Cardiac muscle cell (in vitro differentiated cells and primary cell): ENCODE data around the gene MRPL21. TPM values are rescaled to one million over a fixed set of nuclear protein-coding genes. Genes with fewer than 3 reads are reported as not detected.

Experiments used
- DNase-seq, 2 donors: peaks; one replicate each; pipeline versions ENCODE4 v3.0.0 to v3.0.0-alpha.2; 2010 to 2017; ENCODE audit warnings: low read depth in 1 of 2, low spot score in 1 of 2
- H3K27ac ChIP-seq: fragments of 200-600 bp; sonication (generic); 2 replicates; pipeline ENCODE4 v1.5.1; 2016
- H3K27me3 ChIP-seq: fragments of 200-600 bp; sonication (generic); 2 replicates; pipeline ENCODE4 v1.6.0; 2016; ENCODE audit warnings: control low read depth
- H3K36me3 ChIP-seq: fragments of 200-600 bp; sonication (generic); 2 replicates; pipeline ENCODE4 v1.5.1; 2016; ENCODE audit warnings: control low read depth
- H3K4me1 ChIP-seq: fragments of 200-600 bp; sonication (generic); 2 replicates; pipeline ENCODE4 v1.8.1; 2017; ENCODE audit warnings: low read depth, mild to moderate bottlenecking, mixed run types
- H3K4me3 ChIP-seq: fragments of 200-600 bp; sonication (generic); 2 replicates; pipeline ENCODE4 v1.5.1; 2016; ENCODE audit warnings: mild to moderate bottlenecking
- H3K9me3 ChIP-seq: fragments of 200-600 bp; sonication (generic); 2 replicates; pipeline ENCODE4 v1.5.1; 2017; ENCODE audit warnings: low read depth, mild to moderate bottlenecking, control low read depth
- CTCF ChIP-seq: IDR thresholded peaks from 2 replicates; pipeline ENCODE4 v1.5.1; 2012; ENCODE audit warnings: low read depth, mild to moderate bottlenecking, low read length
- polyA plus RNA-seq: library from polyadenylated mRNA; unstranded; fragments of >200 nt; fragmentation: Nextera tagmentation; extraction: Ambion mirVana; gene quantifications from 2 replicates; pipeline ENCODE4 v1.2.1, GENCODE V29; 2016
- total RNA-seq: library from RNA; depleted of rRNA; stranded (reverse); fragments of >200 nt; gene quantifications from 2 replicates; pipeline ENCODE4 v1.2.3, GENCODE V29; 2016

The MRPL21 gene
- total and polyA plus RNA-seq, 2 experiments from 2014 or later = 75.9 to 220 TPM

- no peak overlapping the region for H3K4me3 ChIP-seq
- H3K36me3 ChIP-seq = no peaks in the 10 kb centered on the region
- H3K4me1 ChIP-seq = peaks cover 5% of the 10 kb centered on the region
- H3K27ac ChIP-seq = no peak overlapping the region
- no peak for TF ChIP-seq CTCF
- H3K9me3 ChIP-seq = no peaks in the 10 kb centered on the region
- no peak for DNase-seq
- H3K27me3 ChIP-seq = no peaks in the 10 kb centered on the region
These were observed 43.5 kb upstream of the MRPL21 start for GRCh38 chr11:68947151-68947550.

- Histone ChIP-seq H3K36me3 (no peaks in the 10 kb centered on the region), H3K9me3 (no peaks in the 10 kb centered on the region), H3K4me1 (peaks cover 5% of the 10 kb centered on the region), H3K27ac (no peak overlapping the region), H3K4me3 (no peak overlapping the region), H3K27me3 (no peaks in the 10 kb centered on the region)
- peak in 1 of 2 donors; percentile 94 for DNase-seq
- TF ChIP-seq CTCF = no peak
These were observed 42.9 kb upstream of the MRPL21 start for GRCh38 chr11:68946416-68947090.

GRCh38 chr11:68942751-68943271, 39.2 kb upstream of the MRPL21 start:
- no peak overlapping the region for H3K4me3 ChIP-seq
- H3K4me1 ChIP-seq = no peaks in the 10 kb centered on the region
- H3K36me3 ChIP-seq = peaks cover 3% of the 10 kb centered on the region
- H3K9me3 ChIP-seq = no peaks in the 10 kb centered on the region
- no peak for TF ChIP-seq CTCF
- peak in 1 of 2 donors; percentile 41 for DNase-seq
- H3K27ac ChIP-seq = peak overlapping the region; percentile 71
- H3K27me3 ChIP-seq = no peaks in the 10 kb centered on the region

GRCh38 chr11:68942095-68942620, 38.5 kb upstream of the MRPL21 start:
- no peak for TF ChIP-seq CTCF
- DNase-seq = no peak
- no peak overlapping the region for H3K4me3 ChIP-seq
- no peaks in the 10 kb centered on the region for H3K9me3 ChIP-seq
- peaks cover 7% of the 10 kb centered on the region for H3K36me3 ChIP-seq
- H3K27ac ChIP-seq = peak overlapping the region; percentile 71
- H3K4me1 ChIP-seq = no peaks in the 10 kb centered on the region
- no peaks in the 10 kb centered on the region for H3K27me3 ChIP-seq

DNA sequence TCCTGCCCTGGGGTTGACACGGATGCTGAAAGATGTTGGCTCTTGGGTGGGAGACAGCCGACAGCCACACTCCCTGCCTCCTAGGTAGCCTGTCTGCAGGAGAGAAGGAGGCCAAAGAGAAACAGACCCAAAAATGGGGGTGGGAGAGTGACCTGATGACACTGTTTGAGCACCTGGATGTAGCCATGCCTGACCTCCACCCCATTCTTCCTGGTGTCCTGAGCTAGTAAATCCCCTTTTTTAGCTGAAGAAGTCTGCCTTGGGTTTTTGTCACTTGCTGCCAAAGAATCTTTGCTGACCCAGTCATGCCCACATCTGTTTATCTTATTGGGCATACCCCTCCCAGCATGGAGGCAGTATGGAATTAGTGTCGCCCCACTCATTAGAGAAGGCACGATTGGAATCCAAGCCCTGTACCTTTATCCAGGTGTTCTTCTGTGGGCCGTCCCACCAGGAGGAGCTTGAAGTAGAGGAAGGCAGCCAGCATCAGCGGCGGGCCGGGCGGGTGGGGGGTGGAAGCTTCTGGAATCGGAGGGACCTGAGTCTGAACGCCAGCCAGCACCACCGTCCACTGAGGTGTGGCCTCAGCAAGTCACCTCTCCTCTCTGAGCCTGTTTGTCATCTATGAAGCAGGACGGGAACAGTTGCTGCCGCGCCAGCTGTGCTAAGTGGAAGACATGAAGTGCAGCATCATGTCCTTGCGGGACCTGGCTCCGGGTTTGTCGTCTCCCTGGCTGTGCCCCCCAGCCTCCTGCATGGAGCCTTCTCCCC, 37.9 kb upstream of the MRPL21 start:
- Histone ChIP-seq H3K27ac (peak overlapping the region; percentile 71), H3K36me3 (peaks cover 10% of the 10 kb centered on the region)

More for the DNA sequence above, 37.9 kb upstream of the MRPL21 start:
- Histone ChIP-seq H3K9me3 (no peaks in the 10 kb centered on the region), H3K4me3 (no peak overlapping the region), H3K4me1 (no peaks in the 10 kb centered on the region), H3K27me3 (no peaks in the 10 kb centered on the region)
- no peak for DNase-seq
- TF ChIP-seq CTCF = no peak
